Transverse colon (tissue), 4 donors: ENCODE data around the gene SLC35F3. TPM values are rescaled to one million over a fixed set of nuclear protein-coding genes. Genes with fewer than 3 reads are reported as not detected.

Experiments used
- DNase-seq: peaks from one replicate; pipeline ENCODE4 v3.0.0-alpha.2; 2019
- H3K27ac ChIP-seq, 4 donors: fragments of 200-600 bp; sonication (generic); 2 replicates each; pipeline ENCODE4 v1.5.1; 2016 to 2018; ENCODE audit warnings: inconsistent platforms in 4 of 4
- H3K27me3 ChIP-seq: fragments of 200-600 bp; sonication (generic); 2 replicates; pipeline ENCODE4 v1.5.1; 2017; ENCODE audit warnings: inconsistent platforms
- H3K36me3 ChIP-seq, 4 donors: fragments of 200-600 bp; sonication (generic); 2 replicates each; pipeline ENCODE4 v1.5.1; 2017 to 2019; ENCODE audit warnings: inconsistent platforms in 4 of 4
- H3K4me1 ChIP-seq, 4 donors: fragments of 200-600 bp; sonication (generic); 2 replicates each; pipeline ENCODE4 v1.5.1; 2017 to 2020; ENCODE audit warnings: inconsistent platforms in 4 of 4
- H3K4me3 ChIP-seq, 4 donors: fragments of 200-600 bp; sonication (generic); 1 replicate in 1 of 4; 2 replicates in 3 of 4; pipeline versions ENCODE4 v1.5.1 to v1.6.1; 2017 to 2019; ENCODE audit warnings: inconsistent platforms in 4 of 4
- H3K9me3 ChIP-seq, 2 donors: fragments of 200-600 bp; sonication (generic); 2 replicates each; pipeline ENCODE4 v1.5.1; 2017 to 2019; ENCODE audit warnings: inconsistent platforms in 2 of 2
- CTCF ChIP-seq, 5 experiments: fragments of 200-600 bp in 3 of 5; fragments of 450-650 bp in 2 of 5; sonication (generic) in 3 of 5; IDR thresholded peaks; 1 replicate in 2 of 5; 2 replicates in 3 of 5; pipeline ENCODE4 v1.5.1; 2016 to 2017; ENCODE audit warnings: antibody characterized with exemption in 5 of 5, inconsistent platforms in 3 of 5, mild to moderate bottlenecking in 2 of 5, moderate library complexity in 1 of 5
- EP300 ChIP-seq: sonication (generic); formaldehyde crosslinking; IDR thresholded peaks from one replicate; pipeline ENCODE4 v1.6.1; 2017; ENCODE audit warnings: antibody characterized with exemption, low read depth
- POLR2A ChIP-seq: fragments of 450-650 bp; IDR thresholded peaks from one replicate; pipeline ENCODE4 v1.6.1; 2016; ENCODE audit warnings: antibody characterized with exemption, mild to moderate bottlenecking, moderate library complexity
- POLR2AphosphoS5 ChIP-seq, 3 donors: sonication (generic); formaldehyde crosslinking; IDR thresholded peaks; one replicate each; pipeline ENCODE4 v1.6.1; 2016; ENCODE audit warnings: antibody characterized with exemption in 3 of 3
- WGBS, 2 donors: methylation state at CpG; one replicate each; pipeline ENCODE4 v1.1.5; 2018; ENCODE audit warnings: low coverage in 1 of 2; 5-methylcytosine and 5-hydroxymethylcytosine counted together
- in situ Hi-C, 4 donors: fragments of 200-750 bp; cut with MboI; loops; one replicate each; pipeline versions ENCODE4 v1.15.0 to v1.15.1; 2017; ENCODE audit warnings: low sequenced_read_pairs in 3 of 4, low pct_ligation_motif_present in 1 of 4, low pct_unique_long_range_greater_than_20kb in 1 of 4
- intact Hi-C: fragments of 100-400 bp; cut with DNase I; formaldehyde crosslinking; loops from one replicate; pipeline ENCODE4 v1.15.1; 2023; ENCODE audit warnings: low total_unique reads
- total RNA-seq, 4 donors: library from RNA; depleted of rRNA; stranded (reverse); fragments of >200 nt; gene quantifications; one replicate each; pipeline ENCODE4 v1.1.0, GENCODE V29; 2016

SLC35F3 gene
- total RNA-seq, 4 donors from 2014 or later = not detected

GRCh38 chr1:234258071-234258470 is 353.6 kb downstream of the SLC35F3 start:
- Histone ChIP-seq H3K4me1 (no peaks in the 10 kb centered on the region), H3K27ac (no peak overlapping the region), H3K36me3 (no peaks in the 10 kb centered on the region), H3K9me3 (no peaks in the 10 kb centered on the region), H3K4me3 (no peak overlapping the region), H3K27me3 (no peaks in the 10 kb centered on the region)
- TF ChIP-seq EP300 = no peak
- TF ChIP-seq POLR2AphosphoS5 (IDR thresholded peaks at IDR 0.05) = no peak
- TF ChIP-seq POLR2A = no peak
- TF ChIP-seq CTCF (IDR thresholded peaks at IDR 0.05) = no peak
- 83 to 86% methylated on average over 3 of the region's 3 CpGs for WGBS, 2 donors
- intact Hi-C loops = no loop called here
- DNase-seq = no peak
- in situ Hi-C loops = no loop called here

- Histone ChIP-seq H3K9me3 (no peaks in the 10 kb centered on the region), H3K27ac (no peak overlapping the region), H3K4me1 (no peaks in the 10 kb centered on the region), H3K4me3 (no peak overlapping the region), H3K27me3 (no peaks in the 10 kb centered on the region), H3K36me3 (no peaks in the 10 kb centered on the region)
- 58% methylated on average over 5 to 7 of the region's 7 CpGs for WGBS, 2 donors
- TF ChIP-seq POLR2AphosphoS5 (IDR thresholded peaks at IDR 0.05) = no peak
- no peak for TF ChIP-seq EP300
- TF ChIP-seq POLR2A = no peak
- TF ChIP-seq CTCF (IDR thresholded peaks at IDR 0.05) = no peak
- in situ Hi-C loops = no loop called here
- intact Hi-C loops = no loop called here
- no peak for DNase-seq
Observed at GRCh38 chr1:234260578-234260977, 356.1 kb downstream of the SLC35F3 start.

- H3K27me3 ChIP-seq = no peaks in the 10 kb centered on the region
- no peaks in the 10 kb centered on the region for H3K4me1 ChIP-seq
- no peaks in the 10 kb centered on the region for H3K9me3 ChIP-seq
- no peak for DNase-seq
- no peaks in the 10 kb centered on the region for H3K36me3 ChIP-seq
- TF ChIP-seq CTCF (IDR thresholded peaks at IDR 0.05) = no peak
- no peak for TF ChIP-seq EP300
- no peak for TF ChIP-seq POLR2AphosphoS5 (IDR thresholded peaks at IDR 0.05)
- TF ChIP-seq POLR2A = no peak
- intact Hi-C loops = no loop called here
- WGBS, 2 donors = 86 to 87% methylated on average over 1 to 5 of the region's 5 CpGs
- no peak overlapping the region for H3K4me3 ChIP-seq
- in situ Hi-C loops = no loop called here
- no peak overlapping the region for H3K27ac ChIP-seq
Observed at GRCh38 chr1:234261545-234261944, 357.1 kb downstream of the SLC35F3 start.

GRCh38 chr1:234262007-234262753 is 357.7 kb downstream of the SLC35F3 start:
- WGBS, 2 donors = 77% methylated on average over 6 of the region's 6 CpGs; no CpG with 5 or more reads in 1 of the 2 donors
- H3K36me3 ChIP-seq = no peaks in the 10 kb centered on the region
- in situ Hi-C loops = no loop called here
- TF ChIP-seq CTCF (IDR thresholded peaks at IDR 0.05) = no peak
- TF ChIP-seq POLR2AphosphoS5 (IDR thresholded peaks at IDR 0.05) = no peak
- no peak for TF ChIP-seq POLR2A
- TF ChIP-seq EP300 = no peak
- H3K4me1 ChIP-seq = no peaks in the 10 kb centered on the region
- H3K27me3 ChIP-seq = no peaks in the 10 kb centered on the region
- no peak for DNase-seq
- intact Hi-C loops = no loop called here
- H3K27ac ChIP-seq = no peak overlapping the region
- no peaks in the 10 kb centered on the region for H3K9me3 ChIP-seq
- no peak overlapping the region for H3K4me3 ChIP-seq
